DMS 273 (cell line): ENCODE measurements around the gene LMLN.
A peak's percentile ranks its signal among the peaks of the same experiment; 100 is the strongest.
"Not testable (repeated sequence)": the region's sequence is repeated elsewhere in the genome, so short reads cannot be mapped to it uniquely, and the experiment has no call there.

Source experiments
- DNase-seq: peaks from one replicate; lab custom pipeline; 2025; ENCODE audit not compliant: unreplicated experiment; lab: John Stamatoyannopoulos, UW

LMLN gene

GRCh38 chr3:197956626-197956988 is 3.4 kb upstream of the LMLN start:
- peak; percentile 75 for DNase-seq

GRCh38 chr3:197957790-197958133 is 2.3 kb upstream of the LMLN start:
- no peak for DNase-seq

GRCh38 chr3:197958346-197958745 is 1.7 kb upstream of the LMLN start:
- DNase-seq, result peak; percentile 45

- not testable (repeated sequence) for DNase-seq
Observed at GRCh38 chr3:197958848-197959247, 1.2 kb upstream of the LMLN start.

GRCh38 chr3:197959500-197959890 is 522 bp upstream of the LMLN start:
- peak; percentile 51 for DNase-seq

- peak; percentile 51 for DNase-seq
Observed at GRCh38 chr3:197960694-197961581, 921 bp downstream of the LMLN start.

GRCh38 chr3:197961582-197961945 is 1.5 kb downstream of the LMLN start:
- DNase-seq, result no peak

- DNase-seq, result no peak
Observed at GRCh38 chr3:197963019-197963637, 3.1 kb downstream of the LMLN start.

- not testable (repeated sequence) for DNase-seq
Observed at GRCh38 chr3:197967337-197967989, 7.4 kb downstream of the LMLN start.

- DNase-seq, result no peak
Observed at GRCh38 chr3:197970588-197970987, 10.6 kb downstream of the LMLN start.

GRCh38 chr3:197974016-197974415 is 14.0 kb downstream of the LMLN start:
- no peak for DNase-seq

GRCh38 chr3:197975311-197975710 is 15.3 kb downstream of the LMLN start:
- no peak for DNase-seq

- DNase-seq, result no peak
Observed at GRCh38 chr3:197983076-197983475, 23.1 kb downstream of the LMLN start.

GRCh38 chr3:197989651-197990050 is 29.6 kb downstream of the LMLN start:
- no peak for DNase-seq

- DNase-seq, result no peak
Observed at GRCh38 chr3:197994736-197995135, 34.7 kb downstream of the LMLN start.

- no peak for DNase-seq
Observed at GRCh38 chr3:197996855-197997254, 36.8 kb downstream of the LMLN start.

GRCh38 chr3:197997936-197998335 is 37.9 kb downstream of the LMLN start:
- no peak for DNase-seq

GRCh38 chr3:198017090-198017489 is 57.1 kb downstream of the LMLN start:
- DNase-seq, result no peak

GRCh38 chr3:198018416-198018815 is 58.4 kb downstream of the LMLN start:
- no peak for DNase-seq

- DNase-seq, result no peak
Observed at GRCh38 chr3:198019115-198019514, 59.1 kb downstream of the LMLN start.

- DNase-seq, result no peak
Observed at GRCh38 chr3:198021320-198021719, 61.3 kb downstream of the LMLN start.

GRCh38 chr3:198022604-198023003 is 62.6 kb downstream of the LMLN start:
- no peak for DNase-seq
